HL-60 (cell line): ENCODE results near the gene CREB3L4.

Experiments
- GABPA ChIP-seq: IDR thresholded peaks from 2 replicates; pipeline ENCODE4 v1.6.1; 2012; ENCODE audit warnings: low read depth
- POLR2AphosphoS5 ChIP-seq: IDR thresholded peaks from 2 replicates; pipeline ENCODE4 v1.6.1; 2012; ENCODE audit warnings: low read depth
- TF ChIP-seq, protein P1 (sequence below): IDR thresholded peaks from one replicate; pipeline ENCODE4 v1.5.1; 2011; ENCODE audit warnings: low read length, control low read depth, inconsistent platforms; ENCODE audit not compliant: insufficient read depth
- TF ChIP-seq, protein P2 (sequence below): IDR thresholded peaks from 2 replicates; pipeline ENCODE4 v1.6.1; 2012; ENCODE audit warnings: low read depth; ENCODE audit not compliant: insufficient replicate concordance

- TF ChIP-seq POLR2AphosphoS5 (no peak), GABPA (no peak)
- TF ChIP-seq, protein P1, sequence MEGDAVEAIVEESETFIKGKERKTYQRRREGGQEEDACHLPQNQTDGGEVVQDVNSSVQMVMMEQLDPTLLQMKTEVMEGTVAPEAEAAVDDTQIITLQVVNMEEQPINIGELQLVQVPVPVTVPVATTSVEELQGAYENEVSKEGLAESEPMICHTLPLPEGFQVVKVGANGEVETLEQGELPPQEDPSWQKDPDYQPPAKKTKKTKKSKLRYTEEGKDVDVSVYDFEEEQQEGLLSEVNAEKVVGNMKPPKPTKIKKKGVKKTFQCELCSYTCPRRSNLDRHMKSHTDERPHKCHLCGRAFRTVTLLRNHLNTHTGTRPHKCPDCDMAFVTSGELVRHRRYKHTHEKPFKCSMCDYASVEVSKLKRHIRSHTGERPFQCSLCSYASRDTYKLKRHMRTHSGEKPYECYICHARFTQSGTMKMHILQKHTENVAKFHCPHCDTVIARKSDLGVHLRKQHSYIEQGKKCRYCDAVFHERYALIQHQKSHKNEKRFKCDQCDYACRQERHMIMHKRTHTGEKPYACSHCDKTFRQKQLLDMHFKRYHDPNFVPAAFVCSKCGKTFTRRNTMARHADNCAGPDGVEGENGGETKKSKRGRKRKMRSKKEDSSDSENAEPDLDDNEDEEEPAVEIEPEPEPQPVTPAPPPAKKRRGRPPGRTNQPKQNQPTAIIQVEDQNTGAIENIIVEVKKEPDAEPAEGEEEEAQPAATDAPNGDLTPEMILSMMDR: no peak
- TF ChIP-seq, protein P2, sequence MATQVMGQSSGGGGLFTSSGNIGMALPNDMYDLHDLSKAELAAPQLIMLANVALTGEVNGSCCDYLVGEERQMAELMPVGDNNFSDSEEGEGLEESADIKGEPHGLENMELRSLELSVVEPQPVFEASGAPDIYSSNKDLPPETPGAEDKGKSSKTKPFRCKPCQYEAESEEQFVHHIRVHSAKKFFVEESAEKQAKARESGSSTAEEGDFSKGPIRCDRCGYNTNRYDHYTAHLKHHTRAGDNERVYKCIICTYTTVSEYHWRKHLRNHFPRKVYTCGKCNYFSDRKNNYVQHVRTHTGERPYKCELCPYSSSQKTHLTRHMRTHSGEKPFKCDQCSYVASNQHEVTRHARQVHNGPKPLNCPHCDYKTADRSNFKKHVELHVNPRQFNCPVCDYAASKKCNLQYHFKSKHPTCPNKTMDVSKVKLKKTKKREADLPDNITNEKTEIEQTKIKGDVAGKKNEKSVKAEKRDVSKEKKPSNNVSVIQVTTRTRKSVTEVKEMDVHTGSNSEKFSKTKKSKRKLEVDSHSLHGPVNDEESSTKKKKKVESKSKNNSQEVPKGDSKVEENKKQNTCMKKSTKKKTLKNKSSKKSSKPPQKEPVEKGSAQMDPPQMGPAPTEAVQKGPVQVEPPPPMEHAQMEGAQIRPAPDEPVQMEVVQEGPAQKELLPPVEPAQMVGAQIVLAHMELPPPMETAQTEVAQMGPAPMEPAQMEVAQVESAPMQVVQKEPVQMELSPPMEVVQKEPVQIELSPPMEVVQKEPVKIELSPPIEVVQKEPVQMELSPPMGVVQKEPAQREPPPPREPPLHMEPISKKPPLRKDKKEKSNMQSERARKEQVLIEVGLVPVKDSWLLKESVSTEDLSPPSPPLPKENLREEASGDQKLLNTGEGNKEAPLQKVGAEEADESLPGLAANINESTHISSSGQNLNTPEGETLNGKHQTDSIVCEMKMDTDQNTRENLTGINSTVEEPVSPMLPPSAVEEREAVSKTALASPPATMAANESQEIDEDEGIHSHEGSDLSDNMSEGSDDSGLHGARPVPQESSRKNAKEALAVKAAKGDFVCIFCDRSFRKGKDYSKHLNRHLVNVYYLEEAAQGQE: no peak
Observed at GRCh38 chr1:153995640-153996039, 27.9 kb downstream of the CREB3L4 start.
